ENCODE measurements around the gene NPAS2. TPM values are rescaled to one million over a fixed set of nuclear protein-coding genes. Genes with fewer than 3 reads are reported as not detected.

NPAS2 gene
- total and polyA plus RNA-seq, 2 of the 8 experiments (the other 6 are each of a cell fraction or from before 2014, with no cell fraction given) = 1.8 to 1.9 TPM

GRCh38 chr2:100976645-100977391 lies 156.9 kb downstream of the NPAS2 start:
- WGBS, 2 experiments (ENCODE audit: extremely low coverage in 1 of 2, insufficient coverage in 1 of 2, insufficient read length in 1 of 2, insufficient replicate concordance in 2 of 2, low coverage in 1 of 2, low lambda C conversion rate in 2 of 2, missing lambda C conversion rate in 1 of 2) = 92% methylated on average over 19 of the region's 19 CpGs; no CpG with 5 or more reads in 1 of the 2 experiments
- H3K27ac ChIP-seq (ENCODE audit: low read depth, low read length) = no peak overlapping the region

More at GRCh38 chr2:100976645-100977391, 156.9 kb downstream of the NPAS2 start:
- no peaks in the 10 kb centered on the region for H3K79me1 ChIP-seq (ENCODE audit: low read depth, low read length)
- no peak overlapping the region for H4K5ac ChIP-seq (ENCODE audit: insufficient read length, low read depth, low read length)
- no peak overlapping the region for H2BK20ac ChIP-seq (ENCODE audit: low read length)
- no peak overlapping the region for H4K8ac ChIP-seq (ENCODE audit: extremely low read depth, insufficient read depth, low read length)
- no peaks in the 10 kb centered on the region for H3K27me3 ChIP-seq (replicated peaks in 1 of 4; ENCODE audit: control insufficient read depth in 3 of 4, extremely low read depth in 1 of 4, insufficient read depth in 3 of 4, low read length in 3 of 4)
- no peak overlapping the region for H3K4me2 ChIP-seq (ENCODE audit: insufficient read depth in 1 of 2, low read depth in 2 of 2, low read length in 2 of 2)
- TF ChIP-seq TAF1 (IDR thresholded peaks at IDR 0.05; ENCODE audit: low read depth, low read length) (no peak), HDAC6 (IDR thresholded peaks at IDR 0.05; ENCODE audit: low read depth, low read length) (no peak), HDAC2 (IDR thresholded peaks at IDR 0.05; ENCODE audit: borderline replicate concordance in 1 of 2, low read depth in 2 of 2, low read length in 2 of 2) (no peak), MAFK (IDR thresholded peaks at IDR 0.05; ENCODE audit: low read depth, low read length) (no peak)
- H3K23ac ChIP-seq (ENCODE audit: insufficient read length) = no peak overlapping the region
- H3K56ac ChIP-seq (replicated peaks; ENCODE audit: insufficient read length, low read depth, low read length) = no peak overlapping the region
- no peak overlapping the region for H2BK15ac ChIP-seq (ENCODE audit: low read length)
- H3K4me3 ChIP-seq (ENCODE audit: extremely low read depth in 1 of 4, insufficient read depth in 2 of 4, low read depth in 3 of 4, low read length in 4 of 4) = no peak overlapping the region
- H4K91ac ChIP-seq (replicated peaks; ENCODE audit: insufficient read length, low read length) = no peak overlapping the region
- H2BK120ac ChIP-seq (replicated peaks; ENCODE audit: low read depth, low read length) = no peak overlapping the region
- H2BK5ac ChIP-seq (ENCODE audit: low read depth, low read length) = no peak overlapping the region; the same call in 1 of the 2 replicates
- no peak overlapping the region for H3K4ac ChIP-seq (replicated peaks; ENCODE audit: insufficient read length, low read depth, low read length)
- CTCF ChIA-PET (ENCODE audit: partially characterized antibody) = interaction anchor here (0.6 to 1.9 kb wide), 8 partner anchors 9 to 371 kb away, joined by 3 to 9 read pairs (median 4); no protein-coding TSS in a partner anchor
- H3K9me3 ChIP-seq (ENCODE audit: insufficient read depth in 2 of 2, low read depth in 1 of 2, low read length in 1 of 2) = no peaks in the 10 kb centered on the region
- H3K23me2 ChIP-seq (ENCODE audit: low read depth, low read length) = no peaks in the 10 kb centered on the region
- H3K18ac ChIP-seq (ENCODE audit: extremely low read depth, low read length) = no peak overlapping the region
- no peak overlapping the region for H3K14ac ChIP-seq (ENCODE audit: insufficient read length)
- H2BK12ac ChIP-seq (ENCODE audit: low read depth, low read length) = no peak overlapping the region
- POLR2A ChIA-PET (ENCODE audit: partially characterized antibody) = interaction anchor here (3.2 kb wide), 1 partner anchor 26 kb away, joined by 12 read pairs; the partner anchor contains the start of gene RPL31
- H2AFZ ChIP-seq (ENCODE audit: low read length) = no peak overlapping the region
- no peak overlapping the region for H2AK5ac ChIP-seq (ENCODE audit: low read depth, low read length)
- no peak for DNase-seq (ENCODE audit: low read depth in 1 of 2, low spot score in 2 of 2)
- H3K9ac ChIP-seq (replicated peaks in 1 of 4; ENCODE audit: extremely low read depth in 1 of 4, low read depth in 3 of 4, low read length in 3 of 4) = no peak overlapping the region
- peaks cover 0 to 2% (median 0%) of the 10 kb centered on the region in 4 experiments; a peak in 2 of 7 replicates for H3K4me1 ChIP-seq (replicated peaks in 1 of 4; ENCODE audit: control insufficient read depth in 3 of 4, insufficient read depth in 4 of 4, low read length in 3 of 4)
- no peak for FAIRE-seq
- no peaks in the 10 kb centered on the region for H3K79me2 ChIP-seq (ENCODE audit: control insufficient read depth in 1 of 2, insufficient read depth in 2 of 2, low read length in 2 of 2)
- H3K36me3 ChIP-seq (ENCODE audit: control insufficient read depth in 2 of 4, insufficient read depth in 4 of 4, low read length in 3 of 4) = no peaks in the 10 kb centered on the region
- H4K20me1 ChIP-seq (replicated peaks in 1 of 2; ENCODE audit: control insufficient read depth in 1 of 2, insufficient read depth in 2 of 2, low read length in 2 of 2) = no peaks in the 10 kb centered on the region

Measured in H1 (cell line).